PC-9 (cell line): ENCODE measurements around the gene SCLY. TPM values are rescaled to one million over a fixed set of nuclear protein-coding genes. Genes with fewer than 3 reads are reported as not detected.

Source experiments
- BruUV-seq: library from RNA; stranded (reverse); fragments of 400-500 nt; replicated peaks from 2 replicates; lab custom pipeline; 2021; lab: Mats Ljungman, UMichigan
- CTCF ChIA-PET: fragments of 300-600 bp; sonication (Branson Sonifier 250); formaldehyde crosslinking; loops from one replicate; lab custom pipeline; 2022; ENCODE audit warnings: antibody characterized with exemption; lab: Charles Lee
- POLR2A ChIA-PET: fragments of 300-600 bp; sonication (Branson Sonifier 250); formaldehyde crosslinking; loops from one replicate; lab custom pipeline; 2022; ENCODE audit warnings: antibody characterized with exemption; ENCODE audit not compliant: unreplicated experiment; lab: Charles Lee
- DNase-seq, 2 experiments: peaks; one replicate each; pipeline versions ENCODE4 v3.0.0 to v3.0.0-alpha.2; 2015 to 2022; ENCODE audit warnings: mixed read lengths in 1 of 2
- H2AFZ ChIP-seq: fragments of 200-600 bp; sonication (generic); 2 replicates; pipeline ENCODE4 v1.8.1; 2017; ENCODE audit warnings: antibody characterized with exemption
- H3F3A ChIP-seq: fragments of 200-600 bp; sonication (generic); 2 replicates; pipeline ENCODE4 v1.8.1; 2017; ENCODE audit warnings: antibody characterized with exemption, mild to moderate bottlenecking, low read depth; ENCODE audit not compliant: insufficient read depth
- H3K27ac ChIP-seq: fragments of 200-600 bp; sonication (generic); 2 replicates; pipeline ENCODE4 v1.6.1; 2016; ENCODE audit warnings: mixed run types
- H3K27me3 ChIP-seq: fragments of 200-600 bp; sonication (generic); 2 replicates; pipeline ENCODE4 v1.6.1; 2016; ENCODE audit warnings: low read depth, mixed run types; ENCODE audit not compliant: insufficient read depth
- H3K36me3 ChIP-seq: fragments of 200-600 bp; sonication (generic); 2 replicates; pipeline ENCODE4 v1.6.1; 2016; ENCODE audit warnings: low read depth, mixed run types
- H3K4me1 ChIP-seq: fragments of 200-600 bp; sonication (generic); replicated peaks from 2 replicates; pipeline ENCODE4 v1.6.1; 2016; ENCODE audit warnings: mixed run types; ENCODE audit not compliant: insufficient read depth
- H3K4me2 ChIP-seq: fragments of 200-600 bp; sonication (generic); 2 replicates; pipeline ENCODE4 v1.6.1; 2017; ENCODE audit warnings: mixed run types
- H3K4me3 ChIP-seq: fragments of 200-600 bp; sonication (generic); 2 replicates; pipeline ENCODE4 v1.6.1; 2016; ENCODE audit warnings: mixed run types
- H3K79me2 ChIP-seq: fragments of 200-600 bp; sonication (generic); 2 replicates; pipeline ENCODE4 v1.6.1; 2017; ENCODE audit warnings: low read depth, mixed run types
- H3K9me2 ChIP-seq: fragments of 200-600 bp; sonication (generic); 2 replicates; pipeline ENCODE4 v1.8.1; 2017; ENCODE audit warnings: mild to moderate bottlenecking; ENCODE audit not compliant: insufficient read depth
- H3K9me3 ChIP-seq: fragments of 200-600 bp; sonication (generic); 2 replicates; pipeline ENCODE4 v1.8.1; 2016; ENCODE audit warnings: low read depth; ENCODE audit not compliant: insufficient read depth
- H4K20me1 ChIP-seq: fragments of 200-600 bp; sonication (generic); 2 replicates; pipeline ENCODE4 v1.8.1; 2017; ENCODE audit not compliant: insufficient read depth
- CTCF ChIP-seq: fragments of 200-600 bp; sonication (generic); conservative IDR thresholded peaks from 2 replicates; pipeline ENCODE4 v1.6.1; 2017; ENCODE audit warnings: mixed run types, antibody characterized with exemption, mild to moderate bottlenecking, moderate library complexity
- EZH2 ChIP-seq: fragments of 200-600 bp; sonication (generic); IDR thresholded peaks from 2 replicates; pipeline ENCODE4 v1.8.0; 2017; ENCODE audit warnings: antibody characterized with exemption, low read depth
- intact Hi-C: fragments of 100-400 bp; cut with micrococcal nuclease; formaldehyde crosslinking; loops from one replicate; pipeline ENCODE4 v1.10.0; 2022; ENCODE audit not compliant: unreplicated experiment
- total RNA-seq: library from RNA; stranded (reverse); gene quantifications from 2 replicates; pipeline ENCODE4 v1.2.3, GENCODE V29; 2021

The SCLY gene
- total RNA-seq, 1 experiment from 2014 or later, result 40.0 TPM

GRCh38 chr2:238040918-238041317 lies 19.9 kb upstream of the SCLY start:
- no peaks in the 10 kb centered on the region for H3K27me3 ChIP-seq
- intact Hi-C loops, result no loop called here
- no peaks in the 10 kb centered on the region for H3K9me2 ChIP-seq
- H3K27ac ChIP-seq, result no peak overlapping the region
- H3K79me2 ChIP-seq, result no peaks in the 10 kb centered on the region
- peaks cover 4% of the 10 kb centered on the region; the same call in 1 of the 2 replicates for H3F3A ChIP-seq
- no peak overlapping the region for H3K4me3 ChIP-seq
- H3K4me1 ChIP-seq, result no peaks in the 10 kb centered on the region
- POLR2A ChIA-PET, result no interaction called here
- DNase-seq, result no peak
- no peaks in the 10 kb centered on the region for H3K9me3 ChIP-seq
- H3K36me3 ChIP-seq, result peaks cover 22% of the 10 kb centered on the region
- TF ChIP-seq CTCF, result no peak
- no peak for TF ChIP-seq EZH2
- no peak overlapping the region for H3K4me2 ChIP-seq
- no peak overlapping the region for H2AFZ ChIP-seq
- CTCF ChIA-PET, result no interaction called here
- BruUV-seq, result no TSS peak
- no peaks in the 10 kb centered on the region for H4K20me1 ChIP-seq

GRCh38 chr2:238042090-238042489 lies 18.7 kb upstream of the SCLY start:
- Histone ChIP-seq H3K4me1 (no peaks in the 10 kb centered on the region), H3K36me3 (peaks cover 15% of the 10 kb centered on the region), H3K4me3 (no peak overlapping the region), H3K4me2 (no peak overlapping the region), H4K20me1 (no peaks in the 10 kb centered on the region), H3K27me3 (no peaks in the 10 kb centered on the region), H3K79me2 (no peaks in the 10 kb centered on the region), H3K9me3 (no peaks in the 10 kb centered on the region), H3K9me2 (no peaks in the 10 kb centered on the region), H2AFZ (no peak overlapping the region), H3K27ac (no peak overlapping the region), H3F3A (peaks cover 4% of the 10 kb centered on the region; the same call in 1 of the 2 replicates)
- DNase-seq, result no peak
- BruUV-seq, result no TSS peak
- ChIA-PET POLR2A (no interaction called here), CTCF (interaction anchor here (0.6 kb wide), 1 partner anchor 146 kb away, joined by 3 read pairs; no protein-coding TSS in a partner anchor)
- intact Hi-C loops, result no loop called here
- TF ChIP-seq CTCF, result no peak
- TF ChIP-seq EZH2, result no peak

GRCh38 chr2:238042849-238043584 lies 17.8 kb upstream of the SCLY start:
- H3K27me3 ChIP-seq, result no peaks in the 10 kb centered on the region
- BruUV-seq, result no TSS peak
- H3K27ac ChIP-seq, result no peak overlapping the region
- no peaks in the 10 kb centered on the region for H3K9me2 ChIP-seq
- H3K36me3 ChIP-seq, result peaks cover 12% of the 10 kb centered on the region
- no peak for DNase-seq
- TF ChIP-seq CTCF, result no peak
- no peak for TF ChIP-seq EZH2
- H3K4me1 ChIP-seq, result no peaks in the 10 kb centered on the region
- no peak overlapping the region for H3K4me3 ChIP-seq
- H3F3A ChIP-seq, result peaks cover 12% of the 10 kb centered on the region; the same call in 1 of the 2 replicates
- no peak overlapping the region for H2AFZ ChIP-seq
- POLR2A ChIA-PET, result no interaction called here
- no peaks in the 10 kb centered on the region for H4K20me1 ChIP-seq
- intact Hi-C loops, result no loop called here
- no peaks in the 10 kb centered on the region for H3K9me3 ChIP-seq
- H3K79me2 ChIP-seq, result no peaks in the 10 kb centered on the region
- no peak overlapping the region for H3K4me2 ChIP-seq
- CTCF ChIA-PET, result no interaction called here
